Measurements from ENCODE around the gene LIMCH1.

The LIMCH1 gene

GRCh38 chr4:41532882-41533281 lies 5.1 kb upstream of the LIMCH1 start:
- no peak for DNase-seq

GRCh38 chr4:41533680-41534079 lies 4.3 kb upstream of the LIMCH1 start:
- no peak for DNase-seq

GRCh38 chr4:41534404-41534803 lies 3.6 kb upstream of the LIMCH1 start:
- DNase-seq = no peak

DNA sequence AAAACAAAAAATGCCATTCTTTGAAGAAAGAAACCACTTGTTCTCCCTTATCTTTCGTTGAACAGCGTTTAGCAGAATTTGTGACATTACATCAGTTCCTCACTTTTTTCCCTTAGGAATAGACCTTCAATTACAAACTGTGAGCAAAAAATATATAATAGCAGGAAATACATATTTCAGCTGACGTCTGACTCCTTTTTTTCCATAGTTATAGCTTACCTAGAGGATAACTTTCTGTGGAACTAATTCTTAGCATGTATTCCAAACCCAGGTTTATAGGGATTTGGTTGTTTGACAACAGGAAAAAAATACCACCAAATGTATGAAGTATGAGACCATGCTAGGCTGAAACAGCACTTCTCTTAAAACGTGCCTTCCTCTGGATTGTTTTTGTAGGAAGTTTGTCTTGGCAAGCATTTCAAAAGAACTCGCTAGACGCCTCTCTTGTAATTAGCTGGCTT lies 2.0 kb upstream of the LIMCH1 start:
- DNase-seq = no peak

- no peak for DNase-seq
Observed at GRCh38 chr4:41537292-41537890, 566 bp upstream of the LIMCH1 start.

DNA sequence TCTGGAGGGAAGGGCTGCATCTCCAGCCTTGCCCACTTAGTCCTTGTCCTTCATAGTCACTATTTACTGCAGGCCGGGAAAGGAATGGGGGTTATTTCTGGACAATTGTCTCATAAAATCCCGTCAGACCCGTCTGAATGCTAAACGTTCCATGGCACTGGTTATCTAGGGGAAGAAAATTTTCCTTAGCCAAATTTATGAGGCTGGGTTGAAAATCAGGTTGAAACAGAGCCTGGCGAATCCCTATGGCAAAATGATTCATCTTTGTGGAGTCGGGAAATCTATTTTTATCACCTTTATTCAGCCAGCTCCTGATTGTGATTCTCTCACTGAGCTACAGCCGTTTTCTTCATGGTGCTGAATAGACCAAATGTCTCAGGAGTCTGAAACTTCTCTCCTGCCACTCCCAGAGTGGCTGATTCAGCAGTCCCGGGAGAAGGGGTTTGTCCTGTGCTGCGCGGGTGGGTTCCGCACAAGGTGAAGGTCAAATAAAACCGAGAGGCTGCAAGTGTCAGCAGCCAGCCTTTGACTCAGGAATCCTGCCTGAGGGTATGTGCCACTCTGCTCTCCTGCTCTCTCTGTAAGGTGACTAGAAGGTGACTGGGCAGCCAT lies 1.0 kb downstream of the LIMCH1 start:
- no peak for DNase-seq

DNA sequence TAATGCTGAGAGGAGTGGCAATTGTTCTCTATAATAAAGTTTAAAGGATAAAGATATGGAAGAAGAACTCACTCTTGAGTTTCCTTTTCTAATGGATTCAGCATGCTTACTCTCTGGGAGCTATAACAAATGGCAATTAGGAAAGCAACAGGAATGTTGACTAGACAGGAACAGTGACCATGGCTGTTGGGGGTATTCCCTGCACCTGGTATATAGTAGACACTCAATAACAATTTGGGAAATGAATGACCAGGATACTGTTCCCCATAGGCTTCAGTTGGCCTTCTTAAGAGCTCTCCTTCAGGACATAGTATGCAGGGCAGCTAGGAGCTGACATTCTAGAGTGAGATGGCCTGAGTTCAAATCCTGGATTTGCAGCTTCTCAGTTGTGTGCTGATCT lies 1.8 kb downstream of the LIMCH1 start:
- DNase-seq = no peak

DNA sequence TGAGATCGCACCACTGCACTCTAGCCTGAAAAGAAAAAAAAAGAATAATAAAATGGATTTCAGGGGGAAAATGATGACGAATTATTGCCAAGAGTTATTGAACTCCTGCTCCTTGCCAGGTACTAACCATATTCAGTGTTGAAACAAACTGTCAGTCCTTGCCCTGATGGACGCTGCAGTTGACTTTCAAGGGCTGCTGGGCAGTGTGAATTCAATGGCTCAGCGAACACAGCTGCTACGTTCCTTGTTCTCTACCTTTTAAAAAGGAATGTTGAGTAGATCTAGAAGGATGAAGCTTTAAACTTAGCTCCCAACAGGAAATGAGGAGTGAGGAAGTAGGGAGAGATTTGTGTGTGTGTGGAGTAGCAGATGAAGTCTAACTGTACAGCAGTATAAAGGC lies 2.7 kb downstream of the LIMCH1 start:
- DNase-seq = no peak

GRCh38 chr4:41541687-41542094 lies 3.7 kb downstream of the LIMCH1 start:
- no peak for DNase-seq

DNA sequence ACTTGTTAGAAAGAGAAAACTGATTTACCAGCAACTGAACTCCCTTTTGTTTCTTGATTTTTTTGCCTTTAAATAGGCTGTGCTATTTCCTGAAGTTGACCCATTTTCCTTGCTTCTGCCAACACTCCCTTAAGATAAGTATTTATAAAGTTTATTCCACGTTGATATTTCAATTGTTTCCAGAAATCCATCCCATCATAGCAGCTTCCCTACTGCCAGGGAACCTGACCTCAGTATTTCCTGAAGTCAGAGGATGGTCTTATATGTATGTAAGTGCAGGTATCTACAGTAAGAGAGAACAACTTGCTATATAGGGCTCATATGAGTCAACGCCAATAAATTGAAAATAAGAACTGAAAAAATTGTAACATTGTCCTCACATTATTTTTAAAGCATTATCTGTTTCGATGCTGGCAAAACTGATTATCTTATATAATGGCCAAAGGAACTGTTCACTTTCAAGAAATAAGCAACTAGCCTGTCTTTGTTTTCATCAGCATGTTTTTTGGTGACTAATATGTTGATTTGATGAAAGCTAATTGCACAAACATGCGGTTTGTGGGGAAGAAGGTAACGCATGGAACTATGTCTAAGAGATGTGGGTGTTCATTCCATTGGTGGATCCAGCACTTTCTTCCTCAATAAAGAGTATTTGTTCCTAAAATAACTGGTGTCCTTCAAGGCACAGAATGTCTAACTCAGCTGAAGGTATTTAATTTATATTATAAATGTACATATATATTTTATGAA lies 4.7 kb downstream of the LIMCH1 start:
- DNase-seq = no peak

- DNase-seq = no peak
Observed at GRCh38 chr4:41545238-41545637, 7.3 kb downstream of the LIMCH1 start.

DNA sequence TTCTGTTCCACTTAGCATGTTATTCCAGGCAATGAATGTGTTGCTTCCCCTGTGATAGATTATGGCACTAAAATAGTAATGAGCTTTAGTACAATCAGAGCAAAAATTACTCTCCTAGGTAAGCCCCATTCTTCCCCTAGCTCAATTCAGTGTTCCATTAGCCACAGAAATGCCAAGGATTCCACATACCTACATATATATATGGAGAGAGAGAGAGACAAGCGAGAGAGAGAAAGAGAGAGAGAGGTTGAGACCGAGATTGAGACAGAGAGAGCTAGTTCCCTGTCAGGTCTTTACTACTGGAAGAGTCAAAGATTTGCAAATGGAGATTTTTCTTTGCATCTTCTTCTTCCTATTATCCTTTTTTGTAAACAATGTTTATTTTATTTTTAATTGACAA lies 8.7 kb downstream of the LIMCH1 start:
- no peak for DNase-seq

- DNase-seq = no peak
Observed at GRCh38 chr4:41548305-41548880, 10.4 kb downstream of the LIMCH1 start.

GRCh38 chr4:41549478-41549877 lies 11.5 kb downstream of the LIMCH1 start:
- no peak for DNase-seq

DNA sequence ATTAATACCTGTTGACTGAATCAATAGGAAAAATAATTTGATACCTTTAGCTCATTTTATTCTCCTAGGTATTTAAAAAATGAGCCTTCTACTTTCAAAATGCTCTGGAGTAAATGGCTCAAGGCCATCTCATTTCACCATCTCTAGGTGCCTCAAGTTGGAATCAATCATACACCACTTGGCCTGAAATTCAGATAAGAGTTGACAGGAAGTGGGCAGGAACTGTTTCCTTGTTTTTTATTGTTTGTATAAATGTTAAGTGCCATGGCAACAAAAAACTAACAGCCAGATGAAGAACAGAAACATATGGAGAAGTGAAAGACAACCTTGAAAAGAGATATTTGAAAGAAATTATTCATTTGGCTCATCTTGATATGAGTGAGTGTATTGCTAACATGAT lies 12.4 kb downstream of the LIMCH1 start:
- no peak for DNase-seq

GRCh38 chr4:41551536-41551935 lies 13.6 kb downstream of the LIMCH1 start:
- no peak for DNase-seq

- no peak for DNase-seq
Observed at GRCh38 chr4:41554905-41555304, 16.9 kb downstream of the LIMCH1 start.

- no peak for DNase-seq
Observed at GRCh38 chr4:41556526-41556925, 18.6 kb downstream of the LIMCH1 start.

GRCh38 chr4:41559940-41560516 lies 22.1 kb downstream of the LIMCH1 start:
- no peak for DNase-seq

DNA sequence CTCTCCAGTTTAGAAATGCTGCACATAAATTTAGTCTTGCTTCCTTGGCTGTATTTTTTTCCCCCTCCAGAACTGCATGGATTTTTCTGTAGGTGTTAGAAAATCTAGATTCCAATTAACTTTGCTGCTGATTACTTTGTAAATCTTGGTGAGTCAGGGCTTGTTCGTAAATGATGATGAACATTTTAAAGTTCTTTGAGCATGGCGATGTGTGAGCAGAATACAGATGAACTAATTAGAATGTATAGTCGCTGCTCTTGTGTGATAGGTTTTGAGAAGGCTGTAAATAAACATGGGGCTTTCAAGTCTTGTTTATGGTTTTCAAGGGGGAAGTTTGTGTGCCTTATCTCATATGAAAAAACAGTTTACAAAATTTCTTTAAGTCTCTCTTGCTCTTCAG lies 23.3 kb downstream of the LIMCH1 start:
- DNase-seq = no peak

DNA sequence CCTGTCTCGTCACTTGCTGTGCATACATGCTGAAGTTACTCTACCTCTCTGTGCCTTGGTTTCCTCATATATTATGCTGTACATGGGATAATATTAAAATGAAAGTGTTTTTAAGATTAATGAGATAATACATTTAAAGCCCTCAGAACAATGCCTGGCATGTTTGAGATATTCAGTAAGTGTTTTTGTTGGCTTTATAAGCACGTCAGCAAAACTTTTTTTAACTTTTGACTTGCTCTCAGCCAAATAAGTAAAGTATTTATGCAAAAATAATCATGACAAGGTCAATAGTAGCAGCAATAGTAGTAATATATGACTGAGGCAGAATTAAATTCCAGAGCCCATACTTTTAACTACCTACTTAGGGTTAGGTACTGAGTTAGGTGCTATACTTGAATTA lies 29.2 kb downstream of the LIMCH1 start:
- DNase-seq = no peak

DNA sequence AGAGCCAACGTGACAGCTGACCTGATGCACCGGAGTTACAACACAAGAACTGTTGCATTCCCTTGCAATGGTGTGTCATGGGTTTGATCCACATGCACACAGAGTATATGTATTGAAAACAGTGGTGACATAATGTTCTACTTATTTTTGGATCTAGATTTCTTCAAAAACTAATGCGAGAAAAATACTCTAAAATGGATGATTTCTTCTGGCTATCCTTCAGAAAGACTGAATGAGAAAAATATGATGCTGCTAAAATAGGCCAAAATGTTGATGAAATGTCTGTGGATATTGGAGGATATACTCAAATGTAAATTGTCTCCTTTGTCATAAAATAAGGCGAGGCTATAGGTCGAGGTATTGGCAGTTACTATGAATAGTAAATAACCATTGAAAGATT lies 30.4 kb downstream of the LIMCH1 start:
- DNase-seq = no peak

DNA sequence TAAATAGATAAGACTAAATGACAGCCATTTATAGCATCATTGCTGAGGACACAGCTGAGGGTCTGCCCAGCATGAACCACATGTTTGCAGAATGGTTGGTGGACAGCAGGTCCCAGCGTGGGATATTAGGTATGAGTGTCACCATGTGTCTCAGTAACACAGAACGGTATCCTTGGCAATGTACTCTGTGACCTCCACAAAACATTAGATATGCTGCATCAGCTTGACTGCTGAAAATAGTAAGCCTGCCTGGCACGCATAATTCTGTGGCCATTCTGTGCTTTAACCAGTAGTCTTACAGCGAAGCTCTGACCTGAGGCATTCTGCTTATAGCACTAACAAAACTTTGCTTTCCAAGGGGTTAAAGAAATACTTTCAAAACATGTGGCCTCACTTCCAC lies 32.0 kb downstream of the LIMCH1 start:
- DNase-seq = no peak

DNA sequence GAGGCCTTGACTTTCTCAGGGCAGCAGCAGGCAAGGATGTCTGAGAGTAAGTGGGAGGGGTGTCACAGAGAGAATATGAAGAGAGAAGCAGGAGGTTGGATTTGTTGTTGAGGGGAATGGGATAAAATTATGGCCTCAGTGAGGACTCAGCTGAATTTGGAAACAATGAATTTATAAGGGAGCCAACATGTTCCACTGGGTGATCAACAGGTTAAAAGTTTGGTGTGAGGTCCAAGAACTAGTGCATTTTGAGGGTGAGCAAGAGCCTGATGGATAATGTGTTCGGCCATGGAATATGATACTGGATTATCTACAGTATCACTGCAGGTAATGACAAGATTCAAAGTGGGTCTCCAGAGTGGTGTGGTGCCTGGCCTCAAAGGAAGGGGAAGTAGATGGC lies 33.5 kb downstream of the LIMCH1 start:
- no peak for DNase-seq

Measured in stimulated activated CD4-positive, alpha-beta T cell treated with anti-CD3 and anti-CD28 coated beads, Interleukin-12 subunit alpha, Interleukin-12 subunit beta, amount 100 ng/mL, for 4 hours (primary cell).